ENCODE data around the gene ORM2. TPM values are rescaled to one million over a fixed set of nuclear protein-coding genes. Genes with fewer than 3 reads are reported as not detected.
"Not testable (repeated sequence)": the region's sequence is repeated elsewhere in the genome, so short reads cannot be mapped to it uniquely, and the experiment has no call there.

ORM2 gene
- total RNA-seq, 2 donors from 2014 or later: not detected

- no peak for DNase-seq
Observed at GRCh38 chr9:114314256-114314867, 15.3 kb upstream of the ORM2 start.

DNA sequence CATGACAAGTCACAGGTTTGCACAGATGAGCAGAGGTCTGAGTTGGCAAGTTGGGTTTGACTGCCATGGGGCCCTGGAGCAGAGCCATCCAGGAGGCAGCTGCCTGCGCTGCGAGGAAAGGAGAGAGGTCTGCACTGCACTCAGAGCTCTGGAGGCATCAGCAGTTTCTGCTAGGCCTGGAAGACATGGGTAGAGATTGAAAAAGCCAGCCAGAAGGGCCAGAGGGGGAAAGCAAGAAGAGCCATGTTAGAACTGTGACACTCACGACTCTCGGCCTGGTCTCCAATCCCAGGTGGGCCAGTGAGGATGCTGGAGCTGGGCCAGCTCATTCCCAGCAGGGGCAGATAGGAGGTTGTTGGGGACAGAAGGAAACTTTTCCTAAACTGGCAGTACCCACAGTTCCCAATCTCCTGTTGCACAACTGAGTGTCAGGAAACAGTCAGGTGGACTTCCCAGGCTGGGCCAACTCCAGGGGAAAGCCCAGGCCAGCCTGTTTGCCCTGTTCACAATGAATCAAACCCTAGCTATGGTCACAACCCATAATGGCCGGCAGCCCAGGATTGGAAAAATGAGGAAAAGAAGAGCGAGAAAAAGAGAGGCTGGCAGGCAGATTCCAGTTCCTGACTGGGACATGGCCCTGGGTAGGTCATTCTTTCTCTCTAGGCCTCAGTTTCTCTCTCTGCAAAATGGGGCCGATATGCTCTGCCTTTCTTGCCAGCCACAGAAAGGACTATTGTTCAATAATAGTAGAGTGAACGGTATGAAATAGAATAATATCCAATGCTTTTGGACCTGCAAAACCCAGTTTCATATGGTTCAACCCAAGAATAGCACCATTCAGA, 14.6 kb upstream of the ORM2 start:
- peaks cover 2% of the 10 kb centered on the region for H3K36me3 Mint-ChIP-seq (ENCODE audit: low read depth)
- no peak overlapping the region for H3K27ac Mint-ChIP-seq
- no peak overlapping the region for H3K4me3 Mint-ChIP-seq
- H3K27me3 Mint-ChIP-seq: peaks cover 14% of the 10 kb centered on the region
- DNase-seq: no peak
- H3K4me1 Mint-ChIP-seq: no peaks in the 10 kb centered on the region
- ATAC-seq: no peak
- H3K9me3 ChIP-seq (ENCODE audit: control insufficient read depth, low read length, poor library complexity, severe bottlenecking): no peaks in the 10 kb centered on the region

More at GRCh38 chr9:114314256-114314867, 15.3 kb upstream of the ORM2 start:
- Mint-ChIP-seq H3K4me3 (no peak overlapping the region), H3K27me3 (peaks cover 10% of the 10 kb centered on the region), H3K4me1 (no peaks in the 10 kb centered on the region), H3K36me3 (ENCODE audit: low read depth) (peaks cover 2% of the 10 kb centered on the region), H3K27ac (no peak overlapping the region)
- H3K9me3 ChIP-seq (ENCODE audit: control insufficient read depth, low read length, poor library complexity, severe bottlenecking): no peaks in the 10 kb centered on the region
- no peak for ATAC-seq

DNA sequence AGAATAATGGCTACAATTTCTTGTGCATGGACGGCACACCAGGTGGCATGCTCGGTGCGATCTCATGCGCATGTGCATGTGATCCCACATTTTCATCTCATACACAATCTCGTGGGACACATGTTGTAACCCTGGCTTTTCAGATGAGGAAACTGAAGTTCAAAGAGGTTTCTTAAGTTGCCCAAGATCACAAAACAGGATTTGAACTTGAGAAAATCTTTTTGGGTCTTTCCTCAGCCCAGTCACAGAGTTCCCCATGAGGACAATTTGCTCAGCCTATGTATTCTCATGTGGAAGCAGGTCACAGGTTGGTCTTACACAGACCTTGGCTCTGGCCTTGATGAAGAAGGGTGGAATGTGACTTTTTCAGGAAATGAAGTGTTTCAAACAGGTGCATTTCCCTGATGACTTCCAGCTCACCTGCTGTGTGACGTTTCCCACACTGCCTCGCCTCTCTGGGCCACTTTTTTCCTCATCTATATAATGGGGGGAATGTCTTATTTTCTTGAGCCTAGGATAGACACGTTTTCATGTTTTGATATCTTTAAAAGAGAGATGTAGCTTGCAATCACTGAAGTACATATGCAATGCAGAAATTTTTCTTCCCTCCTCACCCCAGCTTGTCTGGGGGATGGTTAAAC, 13.8 kb upstream of the ORM2 start:
- H3K4me1 Mint-ChIP-seq: no peaks in the 10 kb centered on the region
- peak overlapping the region; percentile 11 for H3K27ac Mint-ChIP-seq
- peaks cover 2% of the 10 kb centered on the region for H3K36me3 Mint-ChIP-seq (ENCODE audit: low read depth)
- ATAC-seq (no peak), DNase-seq (no peak)
- H3K9me3 ChIP-seq (ENCODE audit: control insufficient read depth, low read length, poor library complexity, severe bottlenecking): no peaks in the 10 kb centered on the region
- H3K4me3 Mint-ChIP-seq: no peak overlapping the region
- peaks cover 14% of the 10 kb centered on the region for H3K27me3 Mint-ChIP-seq

DNA sequence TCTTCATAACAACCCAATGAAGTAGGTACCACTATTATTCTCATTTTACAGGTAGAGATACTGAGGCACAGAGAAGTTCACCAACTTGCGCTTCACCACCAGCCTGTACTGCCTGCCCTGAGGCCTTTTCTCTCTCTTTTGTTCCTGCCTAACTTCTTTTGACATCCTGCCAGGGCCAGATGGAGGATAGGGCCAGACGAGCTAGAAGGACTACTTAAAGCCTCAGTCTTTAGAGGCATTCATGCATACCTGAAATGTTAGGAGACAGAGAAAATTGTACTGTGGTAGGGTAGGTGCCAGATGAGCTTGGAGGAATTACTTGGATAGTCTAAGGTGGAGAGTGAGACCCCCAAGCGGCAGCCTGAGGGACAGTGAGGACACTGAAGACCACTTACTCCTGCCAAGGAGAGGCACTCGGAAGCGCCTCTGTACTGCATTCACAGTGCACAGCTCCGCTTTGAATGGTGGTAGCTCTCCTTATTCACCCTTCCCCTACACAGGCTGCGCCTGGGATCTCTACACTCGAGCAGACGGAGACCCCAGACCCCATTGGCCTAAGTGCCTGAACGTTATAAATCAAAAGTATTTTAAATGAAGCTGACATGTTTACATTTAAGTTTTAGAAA, 13.0 kb upstream of the ORM2 start:
- Mint-ChIP-seq H3K36me3 (ENCODE audit: low read depth) (peaks cover 2% of the 10 kb centered on the region), H3K4me1 (no peaks in the 10 kb centered on the region), H3K4me3 (no peak overlapping the region), H3K27ac (no peak overlapping the region), H3K27me3 (peaks cover 18% of the 10 kb centered on the region)
- DNase-seq (no peak), ATAC-seq (no peak)
- H3K9me3 ChIP-seq (ENCODE audit: control insufficient read depth, low read length, poor library complexity, severe bottlenecking): no peaks in the 10 kb centered on the region

DNA sequence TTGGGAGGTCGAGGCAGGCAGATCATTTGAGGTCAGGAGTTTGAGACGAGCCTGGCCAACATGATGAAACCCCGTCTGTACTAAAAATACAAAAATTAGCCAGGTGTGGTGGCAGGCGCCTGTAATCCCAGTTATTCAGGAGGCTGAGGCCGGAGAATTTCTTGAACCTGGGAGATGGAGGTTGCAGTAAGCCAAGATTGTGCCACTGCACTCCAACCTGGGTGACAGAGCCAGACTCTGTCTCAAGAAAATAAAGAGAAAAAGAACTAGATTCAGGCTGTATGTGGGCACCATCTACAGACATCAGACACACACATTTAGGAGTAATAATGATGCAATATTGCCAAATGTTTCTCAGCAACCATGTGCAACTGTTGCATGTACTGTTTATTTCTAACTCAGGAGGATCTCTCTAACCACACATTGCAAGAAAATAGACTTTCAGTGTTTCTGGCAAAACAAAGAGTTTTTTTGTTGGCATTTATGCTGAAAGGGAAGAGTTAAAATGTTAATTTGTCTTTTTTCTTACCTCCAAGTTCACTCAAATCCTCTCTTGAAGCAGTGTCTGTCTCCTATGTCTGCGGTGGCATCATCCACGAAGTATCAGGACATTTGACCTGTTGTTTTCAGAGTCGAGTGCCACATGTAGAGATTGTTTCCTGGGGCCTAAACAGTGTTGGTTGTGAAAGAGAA, 11.9 kb upstream of the ORM2 start:
- DNase-seq (no peak), ATAC-seq (no peak)
- Mint-ChIP-seq H3K27me3 (peaks cover 20% of the 10 kb centered on the region), H3K27ac (no peak overlapping the region), H3K4me1 (no peaks in the 10 kb centered on the region), H3K4me3 (no peak overlapping the region), H3K36me3 (ENCODE audit: low read depth) (peaks cover 2% of the 10 kb centered on the region)
- H3K9me3 ChIP-seq (ENCODE audit: control insufficient read depth, low read length, poor library complexity, severe bottlenecking): no peaks in the 10 kb centered on the region

GRCh38 chr9:114318416-114318815, 11.3 kb upstream of the ORM2 start:
- DNase-seq: no peak

DNA sequence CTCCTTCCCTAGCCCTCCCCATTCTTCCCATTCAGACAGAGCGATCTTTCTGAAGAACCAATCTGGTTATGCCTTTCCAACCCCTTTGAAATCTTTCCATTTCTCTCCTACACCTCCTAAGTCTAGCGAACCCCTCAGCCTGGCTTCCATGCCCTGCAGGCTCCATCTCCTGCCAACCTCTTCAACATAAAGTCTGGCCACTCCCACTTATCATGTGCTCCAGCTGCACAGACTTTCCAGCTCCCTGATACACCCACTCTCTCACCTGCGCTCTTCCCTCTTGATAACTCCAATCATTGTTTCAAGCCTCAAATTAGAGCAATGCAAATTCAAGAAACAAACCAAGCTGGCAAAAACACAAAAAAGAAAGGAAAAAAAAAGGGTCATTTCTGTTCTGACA, 10.5 kb upstream of the ORM2 start:
- ATAC-seq (no peak), DNase-seq (no peak)
- Mint-ChIP-seq H3K27me3 (peaks cover 20% of the 10 kb centered on the region), H3K4me3 (no peak overlapping the region), H3K27ac (no peak overlapping the region), H3K4me1 (no peaks in the 10 kb centered on the region), H3K36me3 (ENCODE audit: low read depth) (peaks cover 2% of the 10 kb centered on the region)
- H3K9me3 ChIP-seq (ENCODE audit: control insufficient read depth, low read length, poor library complexity, severe bottlenecking): no peaks in the 10 kb centered on the region

More at GRCh38 chr9:114318416-114318815, 11.3 kb upstream of the ORM2 start:
- no peaks in the 10 kb centered on the region for H3K9me3 ChIP-seq (ENCODE audit: control insufficient read depth, low read length, poor library complexity, severe bottlenecking)
- Mint-ChIP-seq H3K4me1 (no peaks in the 10 kb centered on the region), H3K4me3 (no peak overlapping the region), H3K27ac (no peak overlapping the region), H3K36me3 (ENCODE audit: low read depth) (peaks cover 2% of the 10 kb centered on the region), H3K27me3 (peaks cover 20% of the 10 kb centered on the region)
- no peak for ATAC-seq

- not testable (repeated sequence) for H3K27ac Mint-ChIP-seq; H3K4me3 Mint-ChIP-seq; H3K4me1 Mint-ChIP-seq; ATAC-seq; H3K36me3 Mint-ChIP-seq (ENCODE audit: low read depth); H3K9me3 ChIP-seq (ENCODE audit: control insufficient read depth, low read length, poor library complexity, severe bottlenecking); DNase-seq
- peaks cover 20% of the 10 kb centered on the region for H3K27me3 Mint-ChIP-seq
Observed at GRCh38 chr9:114320710-114321109, 9.0 kb upstream of the ORM2 start.

GRCh38 chr9:114321759-114322158, 7.9 kb upstream of the ORM2 start:
- H3K9me3 ChIP-seq (ENCODE audit: control insufficient read depth, low read length, poor library complexity, severe bottlenecking): no peaks in the 10 kb centered on the region
- Mint-ChIP-seq H3K36me3 (ENCODE audit: low read depth) (no peaks in the 10 kb centered on the region), H3K27ac (no peak overlapping the region), H3K4me1 (no peaks in the 10 kb centered on the region), H3K27me3 (peaks cover 20% of the 10 kb centered on the region), H3K4me3 (no peak overlapping the region)
- ATAC-seq: no peak
- DNase-seq: no peak

DNA sequence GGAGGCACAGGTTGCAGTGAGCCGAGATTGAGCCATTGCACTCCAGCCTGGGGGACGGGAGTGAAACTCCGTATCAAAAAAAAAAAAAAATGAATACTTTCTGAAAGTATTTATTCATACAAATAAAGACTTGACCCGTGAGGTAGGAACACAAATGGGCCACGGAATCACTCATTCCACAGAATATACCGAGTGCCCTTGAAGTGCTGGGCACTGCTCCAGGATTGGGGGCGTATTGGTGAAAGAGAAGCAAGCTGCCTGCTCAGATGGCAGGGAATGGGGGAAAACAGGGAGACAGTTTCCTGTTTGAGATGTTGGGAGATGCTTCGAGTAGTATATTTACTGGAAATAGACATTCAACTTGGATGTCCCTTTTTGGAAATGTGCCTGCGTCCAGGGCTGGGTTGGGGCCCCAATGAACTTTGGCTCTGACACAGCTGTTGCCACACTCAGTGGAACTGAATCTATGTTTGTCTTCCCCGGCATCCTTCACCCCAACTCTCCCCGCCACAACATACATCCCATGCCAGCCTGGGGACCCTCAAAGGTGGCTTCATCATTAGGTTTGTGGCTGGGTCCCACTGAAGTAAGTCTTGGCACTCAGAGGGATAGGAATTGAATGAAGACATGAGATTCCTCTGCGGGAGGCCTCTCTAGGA, 7.4 kb upstream of the ORM2 start:
- not testable (repeated sequence) for DNase-seq; H3K27ac Mint-ChIP-seq; H3K9me3 ChIP-seq (ENCODE audit: control insufficient read depth, low read length, poor library complexity, severe bottlenecking); ATAC-seq; H3K4me1 Mint-ChIP-seq; H3K4me3 Mint-ChIP-seq; H3K36me3 Mint-ChIP-seq (ENCODE audit: low read depth)
- peaks cover 20% of the 10 kb centered on the region for H3K27me3 Mint-ChIP-seq

DNA sequence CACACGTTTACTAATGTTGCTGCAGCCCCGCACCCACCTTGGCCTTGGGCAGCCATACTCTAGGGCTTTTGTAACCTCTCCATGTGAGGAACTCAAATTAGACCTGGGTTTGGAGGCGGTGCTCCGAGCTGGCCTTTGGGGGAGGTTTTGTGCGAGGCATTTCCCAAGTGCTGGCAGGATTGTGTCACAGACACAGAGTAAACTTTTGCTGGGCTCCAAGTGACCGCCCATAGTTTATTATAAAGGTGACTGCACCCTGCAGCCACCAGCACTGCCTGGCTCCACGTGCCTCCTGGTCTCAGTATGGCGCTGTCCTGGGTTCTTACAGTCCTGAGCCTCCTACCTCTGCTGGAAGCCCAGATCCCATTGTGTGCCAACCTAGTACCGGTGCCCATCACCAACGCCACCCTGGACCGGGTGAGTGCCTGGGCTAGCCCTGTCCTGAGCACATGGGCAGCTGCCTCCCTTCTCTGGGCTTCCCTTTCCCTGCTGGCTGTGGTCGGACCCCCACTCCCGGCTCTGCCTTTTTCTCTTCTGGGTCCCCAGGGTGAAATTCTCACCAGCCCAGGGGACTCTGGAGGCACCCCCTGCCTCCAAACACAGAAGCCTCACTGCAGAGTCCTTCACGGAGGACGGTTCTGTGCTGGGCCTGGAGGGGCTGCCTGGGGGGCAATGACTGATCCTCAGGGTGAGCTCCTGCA, 6.7 kb upstream of the ORM2 start, which contains the start of gene ORM1:
Gene ORM1 (plus strand): TSS at position 268 of the 701 bp plus-strand sequence. CDS start 36 bp downstream, at position 304.
- H3K27me3 Mint-ChIP-seq: peaks cover 20% of the 10 kb centered on the region
- not testable (repeated sequence) for DNase-seq; H3K27ac Mint-ChIP-seq; ATAC-seq; H3K4me1 Mint-ChIP-seq; H3K4me3 Mint-ChIP-seq; H3K36me3 Mint-ChIP-seq (ENCODE audit: low read depth); H3K9me3 ChIP-seq (ENCODE audit: control insufficient read depth, low read length, poor library complexity, severe bottlenecking)

- H3K9me3 ChIP-seq (ENCODE audit: control insufficient read depth, low read length, poor library complexity, severe bottlenecking); H3K36me3 Mint-ChIP-seq (ENCODE audit: low read depth); H3K27ac Mint-ChIP-seq; H3K4me1 Mint-ChIP-seq; DNase-seq; H3K4me3 Mint-ChIP-seq; ATAC-seq: not testable (repeated sequence)
- peaks cover 15% of the 10 kb centered on the region for H3K27me3 Mint-ChIP-seq
Observed at GRCh38 chr9:114323849-114324248, 5.8 kb upstream of the ORM2 start.

Data from T-helper 17 cell (primary cell).